GM10248 (cell line): Measurements from ENCODE around the gene GNG11.

Experiments
- CTCF ChIA-PET: fragments of 300-600 bp; sonication (Branson Sonifier 250); formaldehyde crosslinking; extraction: SDS; loops from one replicate; lab custom pipeline; 2021; ENCODE audit warnings: antibody characterized with exemption; lab: Yijun Ruan, JAX
- POLR2A ChIA-PET: fragments of 350-650 bp; sonication (Branson Sonifier 250); formaldehyde crosslinking; extraction: SDS; loops from one replicate; lab custom pipeline; 2020; ENCODE audit warnings: antibody characterized with exemption; lab: Yijun Ruan, JAX
- DNase-seq: peaks from one replicate; pipeline ENCODE4 v3.0.0; 2012; ENCODE audit errors: extremely low spot score
- TF ChIP-seq, protein P1 (sequence below): IDR thresholded peaks from 2 replicates; pipeline ENCODE4 v1.5.1; 2012; ENCODE audit warnings: mild to moderate bottlenecking, low read depth; ENCODE audit errors: extremely low read depth, missing control alignments, control extremely low read depth

GNG11 gene

DNA sequence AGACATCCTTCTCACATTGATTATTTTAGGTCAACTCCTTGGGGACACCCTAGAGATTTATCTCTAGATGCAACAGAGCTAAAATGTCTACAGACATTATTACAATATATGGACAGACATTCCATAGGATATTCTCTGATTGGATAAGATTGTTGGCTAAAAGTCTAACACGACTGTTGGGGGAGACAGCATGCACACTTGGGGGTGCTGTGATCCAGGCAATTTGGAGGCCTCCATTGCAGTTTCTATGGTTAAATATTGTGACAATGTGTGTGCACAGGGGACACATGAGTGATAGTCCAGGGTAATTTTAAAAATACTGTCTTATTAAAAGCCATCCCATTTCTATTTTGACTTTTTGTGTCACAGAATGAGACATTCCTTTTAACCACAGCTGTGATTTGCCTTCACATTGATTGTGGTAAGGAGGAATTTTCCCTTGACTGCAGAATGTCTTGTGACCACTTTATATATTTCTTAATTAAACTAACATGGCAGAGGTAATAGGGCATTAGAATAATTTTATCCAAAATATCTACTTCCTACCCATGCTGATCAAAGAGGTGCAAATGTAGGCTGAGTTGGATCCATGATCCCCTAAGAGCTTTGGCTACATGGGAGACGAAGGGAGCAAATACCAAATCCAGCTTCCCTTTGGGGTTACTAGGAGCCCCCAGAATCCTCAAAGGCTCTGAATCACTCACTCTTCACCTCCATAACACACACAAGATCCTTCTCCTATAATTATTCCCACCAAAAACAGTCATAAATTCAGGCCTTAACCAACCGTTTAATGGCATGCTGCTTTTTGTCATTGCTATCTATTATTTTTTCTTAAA, 38.2 kb upstream of the GNG11 start:
- ChIA-PET POLR2A (no interaction called here), CTCF (interaction anchor here (1.1 kb wide), 1 partner anchor 10 kb away, joined by 3 read pairs; no protein-coding TSS in a partner anchor)
- TF ChIP-seq, protein P1, sequence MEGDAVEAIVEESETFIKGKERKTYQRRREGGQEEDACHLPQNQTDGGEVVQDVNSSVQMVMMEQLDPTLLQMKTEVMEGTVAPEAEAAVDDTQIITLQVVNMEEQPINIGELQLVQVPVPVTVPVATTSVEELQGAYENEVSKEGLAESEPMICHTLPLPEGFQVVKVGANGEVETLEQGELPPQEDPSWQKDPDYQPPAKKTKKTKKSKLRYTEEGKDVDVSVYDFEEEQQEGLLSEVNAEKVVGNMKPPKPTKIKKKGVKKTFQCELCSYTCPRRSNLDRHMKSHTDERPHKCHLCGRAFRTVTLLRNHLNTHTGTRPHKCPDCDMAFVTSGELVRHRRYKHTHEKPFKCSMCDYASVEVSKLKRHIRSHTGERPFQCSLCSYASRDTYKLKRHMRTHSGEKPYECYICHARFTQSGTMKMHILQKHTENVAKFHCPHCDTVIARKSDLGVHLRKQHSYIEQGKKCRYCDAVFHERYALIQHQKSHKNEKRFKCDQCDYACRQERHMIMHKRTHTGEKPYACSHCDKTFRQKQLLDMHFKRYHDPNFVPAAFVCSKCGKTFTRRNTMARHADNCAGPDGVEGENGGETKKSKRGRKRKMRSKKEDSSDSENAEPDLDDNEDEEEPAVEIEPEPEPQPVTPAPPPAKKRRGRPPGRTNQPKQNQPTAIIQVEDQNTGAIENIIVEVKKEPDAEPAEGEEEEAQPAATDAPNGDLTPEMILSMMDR, result no peak
- DNase-seq, result no peak

DNA sequence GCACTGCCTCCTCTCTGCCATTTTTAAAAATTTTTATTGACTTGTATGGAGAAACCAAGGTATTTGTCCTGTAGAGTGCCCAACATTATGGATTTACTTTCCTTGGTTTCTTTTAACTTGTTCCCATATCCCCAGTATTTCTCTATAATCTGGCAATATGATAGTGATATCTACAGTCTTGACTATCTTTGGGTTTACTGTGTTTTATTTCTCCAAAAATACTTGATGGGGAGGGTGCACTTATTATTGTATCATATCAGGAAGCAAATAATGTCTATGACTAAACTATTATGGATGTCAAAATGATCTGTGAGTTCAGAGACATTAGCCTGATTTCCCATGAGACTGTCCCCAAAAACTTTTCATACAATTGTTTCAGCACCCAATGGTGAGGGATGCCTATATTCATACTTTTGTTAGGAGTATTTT, 37.6 kb upstream of the GNG11 start:
- TF ChIP-seq, protein P1, result no peak
- no peak for DNase-seq
- ChIA-PET CTCF (no interaction called here), POLR2A (no interaction called here)

DNA sequence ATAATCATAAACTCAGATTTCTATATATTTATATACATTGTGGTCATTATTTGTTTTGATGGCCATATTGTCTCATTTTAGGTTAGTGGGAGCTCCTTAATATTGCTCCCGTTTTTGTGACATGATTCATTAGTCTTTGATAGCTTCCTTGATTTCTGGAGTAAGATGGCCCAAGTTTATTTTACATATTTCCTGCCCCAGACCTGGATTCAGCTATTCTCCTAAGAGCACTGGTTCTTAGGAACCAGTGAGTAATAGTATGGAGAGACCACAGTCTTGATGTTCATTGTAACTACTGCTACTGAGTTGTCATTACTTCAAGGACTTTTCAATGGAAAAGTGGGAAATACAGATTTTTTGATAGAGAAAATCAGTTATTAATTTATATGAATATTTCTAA, 37.0 kb upstream of the GNG11 start:
- TF ChIP-seq, protein P1, result no peak
- POLR2A ChIA-PET, result no interaction called here
- no peak for DNase-seq
- CTCF ChIA-PET, result no interaction called here

DNA sequence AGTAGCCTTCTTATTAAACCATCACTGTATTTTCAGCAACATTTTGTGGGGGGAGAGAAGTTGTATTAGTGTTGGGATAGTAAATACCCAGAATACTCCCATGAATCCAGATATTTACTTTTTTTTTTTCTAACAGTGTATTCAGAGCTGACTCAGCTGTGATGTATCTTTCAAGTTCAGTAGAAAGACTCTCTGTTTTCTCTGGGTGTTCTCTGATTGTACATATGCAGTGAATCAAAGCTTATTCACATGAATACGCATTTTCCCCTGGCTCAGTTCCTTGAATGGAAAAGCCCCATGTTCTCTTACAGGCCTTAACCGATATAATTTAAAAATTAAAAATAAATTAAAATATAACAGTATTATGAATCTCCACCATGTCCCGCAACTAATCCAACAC, 32.3 kb upstream of the GNG11 start:
- ChIA-PET CTCF (interaction anchor here (1.2 to 1.3 kb wide), 2 partner anchors 10 to 24 kb away, joined by 3 read pairs; no protein-coding TSS in a partner anchor), POLR2A (no interaction called here)
- TF ChIP-seq, protein P1, result no peak
- no peak for DNase-seq

DNA sequence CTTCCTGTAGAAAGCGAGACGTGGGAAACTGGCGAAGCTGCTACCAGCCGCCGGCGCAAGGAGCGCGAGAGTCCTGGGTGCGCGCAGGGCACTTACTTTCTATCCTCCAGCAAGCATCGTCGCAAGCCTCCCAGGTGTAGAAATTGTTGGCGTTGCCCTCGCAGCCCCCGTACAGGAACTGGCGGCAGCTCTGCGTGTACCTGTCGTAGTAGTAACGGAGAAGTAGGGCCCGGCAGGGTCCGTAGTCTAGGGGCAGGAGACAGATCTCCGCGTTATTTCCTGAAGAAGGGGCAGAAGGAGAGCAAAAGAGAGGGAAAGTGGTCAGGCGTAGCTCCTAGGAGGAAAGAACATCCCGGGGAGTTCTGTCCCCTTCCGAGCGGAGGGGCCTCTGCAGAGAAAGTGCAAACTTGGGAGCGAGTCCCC, 31.5 kb upstream of the GNG11 start:
- POLR2A ChIA-PET, result no interaction called here
- peak; percentile 25 for DNase-seq
- CTCF ChIA-PET, result interaction anchor here (1.3 kb wide), 1 partner anchor 9 kb away, joined by 3 read pairs; no protein-coding TSS in a partner anchor
- TF ChIP-seq, protein P1, result no peak

DNA sequence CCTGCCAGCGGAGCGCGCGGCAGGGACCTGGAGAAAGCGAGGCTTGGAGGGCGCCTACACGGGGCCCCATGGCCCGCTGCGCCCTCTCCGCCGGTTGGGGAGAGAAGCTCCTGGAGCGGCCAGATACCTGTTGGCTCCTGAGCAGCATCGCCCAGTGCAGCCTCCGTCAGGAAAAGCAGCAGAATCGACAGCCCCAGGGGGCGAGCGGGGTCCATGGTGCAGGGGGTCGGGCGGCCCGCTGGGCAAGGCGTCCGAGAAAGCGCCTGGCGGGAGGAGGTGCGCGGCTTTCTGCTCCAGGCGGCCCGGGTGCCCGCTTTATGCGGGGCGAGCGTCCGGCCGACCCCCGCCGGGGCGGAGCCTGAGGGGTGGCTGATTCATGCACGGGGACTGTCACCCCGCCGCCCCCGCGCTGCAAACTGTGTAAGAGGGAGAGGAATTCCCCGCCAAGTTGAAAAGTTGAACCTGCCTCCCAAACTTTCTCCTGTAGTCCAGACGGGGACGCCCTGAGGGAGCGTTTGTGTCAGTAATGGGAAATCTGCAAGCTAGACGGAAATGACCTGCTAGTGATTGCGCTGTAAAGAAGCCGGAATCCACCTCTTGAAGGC, 31.0 kb upstream of the GNG11 start, which contains the start of gene TFPI2:
TFPI2 (minus strand) TSS at position 290 of the 605 bp plus-strand sequence; CDS start at position 215, 75 bp downstream.
- ChIA-PET CTCF (interaction anchor here (1.3 kb wide), 1 partner anchor 8 kb away, joined by 3 read pairs; no protein-coding TSS in a partner anchor), POLR2A (no interaction called here)
- peak; percentile 42 for DNase-seq
- TF ChIP-seq, protein P1, result no peak
